Stimulated activated CD4-positive, alpha-beta T cell treated with anti-CD3 and anti-CD28 coated beads, Interleukin-4, amount 100 ng/mL, for 24 hours (primary cell): ENCODE data around the gene BEND7.
"Not testable (repeated sequence)": the region's sequence is repeated elsewhere in the genome, so short reads cannot be mapped to it uniquely, and the experiment has no call there.

Source experiments
- DNase-seq: peaks from one replicate; pipeline ENCODE4 v3.0.0-alpha.2; 2020

BEND7 gene

DNA sequence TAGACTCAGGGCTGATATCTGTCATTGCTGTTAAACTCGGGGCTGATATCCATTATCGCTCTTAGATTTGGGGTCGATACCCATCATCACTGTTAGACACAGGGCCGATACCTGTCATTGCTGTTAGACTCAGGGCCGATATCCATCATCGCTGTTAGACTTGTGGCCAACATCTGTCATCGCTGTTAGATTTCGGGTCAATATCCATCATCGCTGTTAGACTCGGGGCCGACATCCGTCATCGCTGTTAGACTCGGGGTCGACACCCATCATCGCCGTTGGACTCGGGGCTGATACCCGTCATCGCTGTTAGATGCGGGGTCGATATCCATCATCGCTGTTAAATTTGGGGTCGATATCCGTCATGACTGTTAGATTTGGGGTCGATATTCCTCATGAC is 54.8 kb downstream of the BEND7 start:
- no peak for DNase-seq

- DNase-seq, result no peak
Observed at GRCh38 chr10:13472359-13472758, 56.5 kb downstream of the BEND7 start.

GRCh38 chr10:13470270-13470669 is 58.5 kb downstream of the BEND7 start:
- DNase-seq, result no peak

DNA sequence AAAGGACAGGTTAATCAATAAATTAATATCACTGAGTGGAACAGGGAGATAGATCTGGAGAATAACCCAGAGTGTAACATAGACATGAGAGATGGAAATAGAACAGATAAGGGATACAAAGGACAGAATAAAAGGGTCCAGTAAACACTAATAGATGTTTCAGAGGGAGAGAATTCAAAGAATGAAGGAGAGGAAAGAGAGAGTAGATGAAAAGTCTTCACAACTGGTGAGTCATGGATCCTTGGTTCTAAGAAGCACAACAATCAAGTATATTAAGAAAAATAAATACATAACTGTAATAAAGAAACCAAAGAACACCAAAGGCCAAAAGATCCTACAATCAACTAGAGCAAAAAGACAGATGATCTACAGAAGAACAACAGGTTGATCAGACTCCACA is 66.3 kb downstream of the BEND7 start:
- DNase-seq, result no peak

DNA sequence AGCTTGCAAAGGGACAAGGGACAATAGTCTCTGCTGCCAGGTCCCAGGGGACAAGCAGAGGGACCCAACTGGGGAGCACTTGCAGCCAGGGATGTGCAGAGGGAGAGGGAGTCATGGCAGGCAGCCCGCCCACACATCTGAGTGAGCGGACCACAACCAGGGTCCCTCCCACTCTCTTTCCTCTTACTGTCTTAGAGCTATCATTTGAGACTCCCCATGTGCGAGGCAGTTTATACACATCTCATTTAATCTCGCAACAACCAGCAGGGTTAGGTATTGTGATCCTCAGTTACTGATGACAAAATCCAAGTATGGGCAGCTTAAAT is 70.2 kb downstream of the BEND7 start:
- DNase-seq, result no peak

DNA sequence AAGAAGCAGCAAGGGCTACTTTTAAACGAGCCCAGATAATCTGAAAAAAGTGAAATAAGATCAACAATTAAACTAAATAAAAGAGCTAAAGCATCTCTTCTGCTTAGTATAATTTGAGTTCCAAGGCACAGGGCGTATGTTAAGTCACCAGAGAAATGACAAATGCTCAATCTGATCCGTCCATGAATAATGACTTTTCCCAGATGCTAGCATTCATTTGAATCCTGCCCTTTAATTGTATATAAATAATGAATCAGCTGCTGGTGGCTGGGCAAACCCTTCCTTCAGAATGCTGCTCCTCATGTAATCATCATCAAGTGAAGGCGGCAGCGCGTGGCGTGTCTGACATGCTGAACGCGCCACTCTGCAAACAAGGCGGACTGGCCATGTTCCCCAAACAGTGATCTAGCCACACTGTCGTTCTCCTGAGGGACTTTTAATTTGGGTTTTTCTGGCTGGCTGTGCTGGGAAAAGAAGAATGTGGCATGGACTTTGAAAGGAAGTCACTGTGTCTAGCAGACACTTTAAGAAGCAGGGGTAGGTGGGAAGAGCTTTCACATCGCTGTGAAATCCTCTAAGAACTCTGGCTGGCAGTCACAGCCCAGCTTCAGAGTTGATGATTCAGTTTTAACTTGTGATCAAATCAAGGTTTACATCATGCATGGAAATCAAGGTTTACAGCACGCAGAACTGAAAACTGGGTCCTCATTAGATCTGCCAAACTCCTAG is 70.7 kb downstream of the BEND7 start:
- DNase-seq, result no peak

DNA sequence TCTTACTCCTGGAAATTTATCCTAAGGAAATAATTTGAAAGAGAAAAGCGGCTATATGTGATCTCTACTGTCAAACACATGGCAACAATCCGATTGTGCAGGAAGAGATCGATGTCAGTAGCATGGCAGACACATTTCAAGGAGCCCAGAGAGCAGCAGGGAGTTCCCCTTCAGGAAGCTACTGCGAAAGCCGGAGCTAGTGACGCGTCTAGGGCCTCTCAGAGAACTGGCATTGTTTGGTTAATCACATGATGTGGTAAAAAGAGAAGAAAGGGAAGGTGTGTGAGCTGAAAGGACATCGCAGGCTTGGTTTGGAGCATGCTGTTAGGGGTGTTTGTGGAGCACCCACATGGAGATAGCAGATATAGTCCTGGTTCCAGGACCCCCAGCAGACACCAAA is 74.9 kb downstream of the BEND7 start:
- no peak for DNase-seq

- no peak for DNase-seq
Observed at GRCh38 chr10:13450069-13450468, 78.7 kb downstream of the BEND7 start.

GRCh38 chr10:13449296-13449695 is 79.5 kb downstream of the BEND7 start:
- no peak for DNase-seq

GRCh38 chr10:13448216-13448615 is 80.6 kb downstream of the BEND7 start:
- DNase-seq, result no peak

DNA sequence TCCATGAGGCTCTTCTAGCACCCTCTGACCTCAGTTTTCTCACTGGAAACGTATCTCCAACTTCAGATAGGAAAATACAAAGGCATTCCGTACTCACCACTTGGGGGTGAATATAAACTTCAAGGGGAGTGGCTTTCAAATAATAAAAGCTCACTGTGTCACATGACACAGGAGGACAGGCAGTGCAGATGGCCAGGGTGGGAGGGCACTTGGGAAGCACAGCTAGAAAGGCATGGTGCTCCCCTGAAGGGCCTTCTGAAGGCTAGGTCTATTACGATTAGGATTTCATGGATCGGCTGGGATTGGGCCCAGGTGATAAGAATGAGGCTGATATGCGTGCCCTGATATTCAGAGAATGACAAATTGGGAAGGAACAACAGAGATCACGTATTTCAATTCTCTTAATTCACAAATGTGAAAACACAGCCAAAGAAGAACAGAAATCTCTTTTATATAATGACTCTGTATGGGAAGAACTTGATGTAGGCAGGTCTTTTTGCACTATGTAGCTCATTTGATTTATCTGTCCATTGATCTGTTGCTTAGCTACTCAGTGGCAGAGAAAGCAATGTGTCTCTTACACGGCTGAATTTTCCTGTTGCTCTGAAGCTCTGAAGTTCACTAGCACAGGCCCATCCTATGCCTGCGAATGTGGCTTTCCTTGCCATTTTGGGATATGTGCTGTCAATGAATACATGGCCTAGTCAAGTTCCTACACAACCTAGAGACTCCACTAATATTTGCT is 83.0 kb downstream of the BEND7 start:
- DNase-seq, result no peak

GRCh38 chr10:13441476-13441875 is 87.3 kb downstream of the BEND7 start:
- no peak for DNase-seq

DNA sequence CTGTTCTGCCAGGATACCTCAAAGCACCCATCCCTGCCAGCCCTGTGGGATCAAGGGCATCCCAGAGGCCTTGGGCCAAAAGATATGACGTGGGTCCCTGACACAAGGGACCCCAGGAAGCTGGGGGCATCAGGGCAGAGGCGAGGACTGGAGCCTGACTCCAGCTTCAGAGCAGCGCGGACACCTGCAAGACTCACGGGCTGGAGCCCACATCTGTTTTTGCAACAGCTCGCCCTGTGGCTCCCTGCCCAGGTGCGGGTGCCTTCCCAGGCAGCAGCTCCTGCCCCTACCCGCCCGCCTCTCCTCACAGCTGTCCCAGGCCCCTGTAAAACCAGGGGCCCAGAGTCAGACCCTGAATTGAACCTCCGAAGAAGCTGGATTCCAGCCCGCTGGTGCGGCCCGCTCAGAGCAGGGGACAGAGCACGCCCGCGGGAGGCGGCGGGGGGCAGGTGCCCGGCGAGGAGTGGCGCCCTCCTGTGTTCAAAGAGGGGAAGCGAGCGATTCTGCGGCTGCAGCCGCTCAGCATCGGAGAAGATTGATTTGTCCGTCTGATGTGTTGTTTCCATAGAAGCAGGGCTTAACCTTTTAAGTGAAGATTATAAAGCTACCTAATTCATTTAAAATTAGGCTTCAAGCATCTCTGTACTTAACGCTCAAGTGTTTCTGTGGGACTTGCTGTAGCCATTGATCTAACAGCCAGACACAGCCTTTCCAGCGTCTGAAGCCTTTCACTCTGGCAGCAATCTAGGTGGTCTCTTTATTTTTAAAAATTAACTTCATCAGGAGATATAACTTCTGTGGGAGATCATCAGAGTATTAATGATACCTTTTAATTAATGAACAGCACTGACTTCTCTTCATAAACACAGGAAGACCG is 88.4 kb downstream of the BEND7 start:
- peak; percentile 67 for DNase-seq

DNA sequence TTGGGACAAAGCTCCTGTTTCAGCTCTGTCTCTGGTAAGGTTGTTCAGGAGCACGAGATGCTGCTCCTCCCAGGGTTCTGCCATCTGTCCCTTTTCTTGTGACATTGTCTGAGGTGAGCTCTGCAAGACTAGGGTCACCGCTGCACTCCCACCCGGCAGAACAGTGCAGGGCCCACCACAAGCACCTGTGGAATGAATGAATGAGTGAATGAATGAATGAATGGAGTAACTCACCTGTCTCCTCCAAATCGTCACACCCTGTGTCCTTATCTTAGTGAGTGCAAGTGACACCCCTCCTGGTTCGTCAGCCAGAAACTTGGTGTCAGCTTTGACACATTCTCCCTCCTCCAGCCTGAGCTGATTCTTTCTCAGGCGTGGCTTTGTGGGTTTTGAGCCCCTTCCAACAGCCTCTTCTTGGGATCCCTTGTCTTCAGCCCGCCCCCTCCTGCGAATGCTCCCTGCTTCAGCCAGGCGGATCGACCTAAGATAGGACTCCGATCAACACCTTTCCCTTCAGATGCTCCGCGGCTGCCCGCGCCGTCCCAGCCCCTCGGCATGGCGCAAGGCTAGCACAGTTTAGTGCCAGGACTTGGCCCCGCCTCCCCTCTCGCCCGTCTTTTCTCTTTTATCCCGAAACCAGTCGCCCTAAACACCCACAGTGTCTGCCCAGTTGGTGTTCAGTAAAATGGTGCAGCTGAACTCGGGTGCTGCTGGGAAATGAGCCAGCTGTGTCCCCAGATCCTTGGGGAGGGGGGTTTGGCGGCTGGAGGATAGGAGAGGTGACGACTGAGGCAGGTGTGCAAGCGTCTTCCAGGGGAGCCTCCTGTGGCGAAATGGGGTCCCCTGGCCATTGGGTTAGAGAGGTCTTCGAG is 89.3 kb downstream of the BEND7 start:
- peak; percentile 5 for DNase-seq

- no peak for DNase-seq
Observed at GRCh38 chr10:13437026-13437555, 91.7 kb downstream of the BEND7 start.

DNA sequence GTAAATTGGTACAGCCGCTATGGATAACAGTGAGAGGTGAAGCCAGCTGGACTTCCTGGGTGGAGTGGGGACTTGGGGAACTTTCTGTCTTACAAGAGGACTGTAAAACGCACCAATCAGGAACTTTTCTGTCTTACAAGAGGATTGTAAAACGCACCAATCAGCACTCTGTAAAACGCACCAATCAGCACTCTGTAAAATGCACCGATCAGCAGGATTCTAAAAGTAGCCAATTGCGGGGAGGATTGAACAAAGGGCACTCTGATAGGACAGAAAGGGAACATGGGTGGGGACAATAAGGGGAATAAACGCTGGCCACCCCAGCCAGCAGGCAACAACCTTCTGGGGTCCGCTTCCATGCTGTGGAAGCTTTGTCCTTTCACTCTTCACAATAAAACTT is 100.9 kb downstream of the BEND7 start:
- not testable (repeated sequence) for DNase-seq

DNA sequence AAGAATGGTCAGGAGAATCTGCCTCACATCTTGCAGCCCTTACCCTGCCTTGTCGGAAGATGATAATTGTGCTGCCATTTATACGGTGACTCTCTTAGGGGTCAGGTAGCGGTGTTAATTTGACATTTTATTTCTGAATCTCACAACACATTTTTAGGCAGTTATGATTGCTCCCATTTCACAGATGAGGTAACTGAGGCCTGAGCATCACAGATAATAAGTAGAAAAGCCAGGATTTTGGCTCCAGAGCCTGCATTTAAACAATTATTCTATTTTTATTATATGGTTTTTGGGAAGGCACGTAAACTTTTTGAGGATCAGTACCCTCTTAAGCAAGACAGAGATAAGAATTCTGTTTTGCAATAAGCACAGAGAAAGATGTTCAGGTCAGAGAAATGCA is 103.4 kb downstream of the BEND7 start:
- DNase-seq, result no peak

- DNase-seq, result no peak
Observed at GRCh38 chr10:13422800-13423199, 106.0 kb downstream of the BEND7 start.

GRCh38 chr10:13421382-13421917 is 107.4 kb downstream of the BEND7 start:
- DNase-seq, result no peak

GRCh38 chr10:13420532-13421307 is 108.1 kb downstream of the BEND7 start:
- no peak for DNase-seq

- DNase-seq, result no peak
Observed at GRCh38 chr10:13417459-13418126, 111.2 kb downstream of the BEND7 start.
